K562 (cell line): ENCODE data around the gene CCDC92. TPM values are rescaled to one million over a fixed set of nuclear protein-coding genes. Genes with fewer than 3 reads are reported as not detected.

Experiments used
- BRF1 ChIP-seq: IDR thresholded peaks from 3 replicates; pipeline ENCODE4 v1.6.1; 2011; ENCODE audit warnings: borderline replicate concordance, mild to moderate bottlenecking; ENCODE audit not compliant: insufficient read length; ENCODE audit errors: extremely low read depth
- C11orf30 ChIP-seq: fragments of 450-650 bp; IDR thresholded peaks from 2 replicates; pipeline ENCODE4 v1.6.1; 2016; ENCODE audit warnings: low read depth, mild to moderate bottlenecking
- CREBBP ChIP-seq: IDR thresholded peaks from one replicate; pipeline ENCODE4 v1.6.1; 2012; ENCODE audit warnings: low read depth, mild to moderate bottlenecking, control low read depth, inconsistent platforms, low read length
- FOSL1 ChIP-seq: fragments of 200-800 bp; sonication (Bioruptor generic); conservative IDR thresholded peaks from 2 replicates; pipeline ENCODE4 v1.6.1; 2016; ENCODE audit warnings: missing genetic modification characterization, missing compliant biosample characterization
- FOXK1 ChIP-seq: sonication (generic); formaldehyde crosslinking; IDR thresholded peaks from 2 replicates; pipeline ENCODE4 v1.8.0; 2022; ENCODE audit warnings: missing genetic modification reagents, mild to moderate bottlenecking, borderline replicate concordance
- GATAD2A ChIP-seq: fragments of 450-650 bp; IDR thresholded peaks from 2 replicates; pipeline ENCODE4 v1.6.1; 2017
- GATAD2B ChIP-seq: fragments of 450-650 bp; IDR thresholded peaks from 2 replicates; pipeline ENCODE4 v1.6.1; 2017; ENCODE audit warnings: mild to moderate bottlenecking, borderline replicate concordance
- GTF2E2 ChIP-seq: fragments of 200-800 bp; sonication (Bioruptor generic); IDR thresholded peaks from 2 replicates; pipeline ENCODE4 v1.6.1; 2016; ENCODE audit warnings: missing genetic modification characterization, missing compliant biosample characterization
- HDAC6 ChIP-seq: IDR thresholded peaks from 2 replicates; pipeline ENCODE4 v1.6.1; 2012; ENCODE audit warnings: low read depth, mild to moderate bottlenecking, control low read depth, inconsistent platforms, low read length, moderate library complexity
- KHSRP ChIP-seq: fragments of 450-650 bp; IDR thresholded peaks from 2 replicates; pipeline ENCODE4 v1.6.1; 2017
- KLF10 ChIP-seq: fragments of 250-450 bp; sonication (Bioruptor Pico); IDR thresholded peaks from 2 replicates; pipeline ENCODE4 v1.6.1; 2021; ENCODE audit warnings: matching md5 sums
- KLF16 ChIP-seq: IDR thresholded peaks from 2 replicates; pipeline ENCODE4 v1.6.1; 2016; ENCODE audit warnings: antibody characterized with exemption
- KLF6 ChIP-seq: fragments of 250-450 bp; sonication (Bioruptor Pico); IDR thresholded peaks from 2 replicates; pipeline ENCODE4 v1.4.0; 2020; ENCODE audit warnings: mild to moderate bottlenecking, moderate library complexity, borderline replicate concordance
- MAFG ChIP-seq: fragments of 450-650 bp; conservative IDR thresholded peaks from 2 replicates; pipeline ENCODE4 v1.6.1; 2016; ENCODE audit warnings: missing genetic modification characterization, missing compliant biosample characterization
- MEF2D ChIP-seq: conservative IDR thresholded peaks from 2 replicates; pipeline ENCODE4 v1.6.1; 2016; ENCODE audit warnings: low read depth, missing genetic modification characterization, missing compliant biosample characterization
- NFIC ChIP-seq: fragments of 450-650 bp; IDR thresholded peaks from 2 replicates; pipeline ENCODE4 v1.6.1; 2017; ENCODE audit warnings: mild to moderate bottlenecking, inconsistent platforms
- PHB ChIP-seq: fragments of 250-450 bp; sonication (Bioruptor Pico); IDR thresholded peaks from 2 replicates; pipeline ENCODE4 v1.5.0; 2021
- RFX5 ChIP-seq: IDR thresholded peaks from 2 replicates; pipeline ENCODE4 v1.6.1; 2011; ENCODE audit warnings: low read depth, mild to moderate bottlenecking, improper control_type of control experiment, low read length
- SAFB2 ChIP-seq: fragments of 200-400 bp; formaldehyde crosslinking; IDR thresholded peaks from 2 replicates; pipeline ENCODE4 v1.6.1; 2018; ENCODE audit warnings: borderline replicate concordance, low read length, low read depth, moderate library complexity; ENCODE audit not compliant: severe bottlenecking
- SLC30A9 ChIP-seq: fragments of 250-450 bp; sonication (Bioruptor Pico); IDR thresholded peaks from 2 replicates; pipeline ENCODE4 v1.8.0; 2022; ENCODE audit warnings: mild to moderate bottlenecking, moderate library complexity
- SMARCB1 ChIP-seq: IDR thresholded peaks from 2 replicates; pipeline ENCODE4 v1.6.1; 2011; ENCODE audit warnings: improper control_type of control experiment, low read depth; ENCODE audit not compliant: insufficient read length
- SPI1 ChIP-seq: IDR thresholded peaks from 2 replicates; pipeline ENCODE4 v1.6.1; 2011; ENCODE audit warnings: low read depth, low read length, control low read depth, borderline replicate concordance
- SRF ChIP-seq, 2 experiments: fragments of 250-450, 450-650 bp in 1 of 2; sonication (Bioruptor Pico) in 1 of 2; sonication (generic) in 1 of 2; formaldehyde crosslinking; IDR thresholded peaks; 2 replicates each; pipeline versions ENCODE4 v1.5.0 to v1.5.1; 2020 to 2022; ENCODE audit warnings: mild to moderate bottlenecking in 1 of 2, missing genetic modification reagents in 1 of 2
- SRSF1 ChIP-seq: fragments of 200-400 bp; formaldehyde crosslinking; IDR thresholded peaks from 2 replicates; pipeline ENCODE4 v1.6.1; 2017; ENCODE audit warnings: mild to moderate bottlenecking, low read depth, low read length, moderate library complexity
- TFAM ChIP-seq: fragments of 250-450 bp; sonication (Bioruptor Pico); conservative IDR thresholded peaks from 2 replicates; pipeline ENCODE4 v1.5.0; 2021; ENCODE audit warnings: mild to moderate bottlenecking, moderate library complexity
- U2AF1 ChIP-seq: fragments of 200-400 bp; formaldehyde crosslinking; optimal IDR thresholded peaks from 2 replicates; pipeline ENCODE3; 2017; ENCODE audit warnings: mild to moderate bottlenecking, low read depth, low read length, moderate library complexity
- XRCC3 ChIP-seq: fragments of 450-650 bp; IDR thresholded peaks from 2 replicates; pipeline ENCODE4 v1.6.1; 2017; ENCODE audit warnings: mild to moderate bottlenecking, moderate library complexity
- ZNF165 ChIP-seq: fragments of 250-450 bp; sonication (Bioruptor Pico); IDR thresholded peaks from 2 replicates; pipeline ENCODE4 v1.4.0; 2020; ENCODE audit warnings: borderline replicate concordance
- ZNF253 ChIP-seq: fragments of 250-450 bp; sonication (Bioruptor Pico); conservative IDR thresholded peaks from 2 replicates; pipeline ENCODE4 v1.6.1; 2021; ENCODE audit warnings: mild to moderate bottlenecking
- ZNF354B ChIP-seq: fragments of 250-450 bp; sonication (Bioruptor Pico); IDR thresholded peaks from 2 replicates; pipeline ENCODE4 v1.4.0; 2020
- ZNF76 ChIP-seq: fragments of 250-450 bp; sonication (Bioruptor Pico); IDR thresholded peaks from 2 replicates; pipeline ENCODE4 v1.4.0; 2020; ENCODE audit warnings: mild to moderate bottlenecking, moderate library complexity, borderline replicate concordance
- polyA plus RNA-seq, 8 experiments: library from polyadenylated mRNA; depleted of rRNA in 4 of 8; stranded (reverse) in 5 of 8; unstranded in 3 of 8; fragments of >200 nt; fragmentation: Nextera tagmentation in 2 of 8; fragmentation: Illumina TruSeq in 1 of 8; extraction: Ambion mirVana in 2 of 8; extraction: Trizol in 1 of 8; gene quantifications; 2 replicates each; pipeline versions ENCODE4 v1.2.1 to v1.2.3, GENCODE V29; 2011 to 2014; ENCODE audit warnings: inconsistent platforms in 1 of 8, missing spikeins in 1 of 8
- total RNA-seq, 7 experiments: library from RNA; depleted of rRNA in 6 of 7; stranded (reverse); fragments of >200 nt in 6 of 7; fragmentation: Illumina TruSeq in 2 of 7; extraction: Trizol in 2 of 7; gene quantifications; 2 replicates each; pipeline versions ENCODE4 v1.2.1 to v1.2.3, GENCODE V29; 2011 to 2021; ENCODE audit warnings: low replicate concordance in 1 of 7
- TF ChIP-seq, protein P1 (sequence below): sonication (generic); IDR thresholded peaks from 2 replicates; pipeline ENCODE4 v1.6.1; 2016
- TF ChIP-seq, protein P2 (sequence below): fragments of 250-450 bp; sonication (Bioruptor Pico); IDR thresholded peaks from 2 replicates; pipeline ENCODE4 v1.8.0; 2021; ENCODE audit warnings: mild to moderate bottlenecking, moderate library complexity

The CCDC92 gene
- total and polyA plus RNA-seq, 9 of the 15 experiments (the other 6 are each of a cell fraction or from before 2014, with no cell fraction given) = 0.27 to 5.9 (median 2.1) TPM

DNA sequence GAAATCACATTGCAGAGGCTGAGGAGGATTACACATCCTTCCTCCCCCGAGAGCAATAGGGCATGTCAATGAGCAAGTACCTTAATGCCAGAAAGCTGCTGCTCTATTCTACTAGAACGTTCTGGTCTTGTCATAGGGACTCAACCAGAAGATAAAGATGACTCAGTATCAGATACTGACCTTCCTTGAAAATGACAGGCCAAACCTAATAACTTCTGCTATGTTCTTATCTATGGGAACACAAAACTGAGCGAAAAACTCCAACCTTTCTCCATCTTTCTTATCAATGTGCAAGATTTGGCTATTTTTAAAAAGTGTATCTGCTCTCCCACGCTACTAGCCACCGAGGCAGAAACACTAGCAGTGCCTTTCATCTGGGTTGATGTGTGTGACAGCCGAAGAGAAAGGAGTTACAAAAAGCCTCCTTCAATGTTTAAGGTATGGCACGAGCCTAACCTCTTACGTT is 5.5 kb downstream of the CCDC92 start (continued):
- TF ChIP-seq ZNF76 (CRISPR knock-in tag) (no peak), PHB (CRISPR knock-in tag) (no peak), RFX5 (no peak), HDAC6 (no peak), MAFG (tag) (0 out of 2 replicates have a peak, but pooled peaks have one; percentile 44), GATAD2A (no peak), XRCC3 (no peak), C11orf30 (peak; percentile 45; the same call in 1 of the 2 replicates), BRF1 (no peak), SRF (CRISPR knock-in tag; IDR thresholded peaks at IDR 0.05) (no peak), SMARCB1 (no peak), ZNF253 (CRISPR knock-in tag) (no peak), TFAM (CRISPR knock-in tag) (no peak), KLF6 (no peak), GATAD2B (peak; percentile 46; the same call in 1 of the 2 replicates), SLC30A9 (CRISPR knock-in tag) (no peak), CREBBP (no peak), KHSRP (no peak), FOXK1 (CRISPR knock-in tag) (no peak), SAFB2 (no peak), GTF2E2 (tag) (peak; percentile 75; the same call in 1 of the 2 replicates), KLF16 (peak; percentile 70), MEF2D (tag) (peak; percentile 89), NFIC (no peak), FOSL1 (tag) (peak; percentile 98), ZNF165 (CRISPR knock-in tag) (no peak), KLF10 (no peak), ZNF354B (no peak), SPI1 (no peak), SRSF1 (no peak), U2AF1 (no peak)
- TF ChIP-seq, protein P1, sequence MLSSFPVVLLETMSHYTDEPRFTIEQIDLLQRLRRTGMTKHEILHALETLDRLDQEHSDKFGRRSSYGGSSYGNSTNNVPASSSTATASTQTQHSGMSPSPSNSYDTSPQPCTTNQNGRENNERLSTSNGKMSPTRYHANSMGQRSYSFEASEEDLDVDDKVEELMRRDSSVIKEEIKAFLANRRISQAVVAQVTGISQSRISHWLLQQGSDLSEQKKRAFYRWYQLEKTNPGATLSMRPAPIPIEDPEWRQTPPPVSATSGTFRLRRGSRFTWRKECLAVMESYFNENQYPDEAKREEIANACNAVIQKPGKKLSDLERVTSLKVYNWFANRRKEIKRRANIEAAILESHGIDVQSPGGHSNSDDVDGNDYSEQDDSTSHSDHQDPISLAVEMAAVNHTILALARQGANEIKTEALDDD = peak; percentile 89
- TF ChIP-seq, protein P2, sequence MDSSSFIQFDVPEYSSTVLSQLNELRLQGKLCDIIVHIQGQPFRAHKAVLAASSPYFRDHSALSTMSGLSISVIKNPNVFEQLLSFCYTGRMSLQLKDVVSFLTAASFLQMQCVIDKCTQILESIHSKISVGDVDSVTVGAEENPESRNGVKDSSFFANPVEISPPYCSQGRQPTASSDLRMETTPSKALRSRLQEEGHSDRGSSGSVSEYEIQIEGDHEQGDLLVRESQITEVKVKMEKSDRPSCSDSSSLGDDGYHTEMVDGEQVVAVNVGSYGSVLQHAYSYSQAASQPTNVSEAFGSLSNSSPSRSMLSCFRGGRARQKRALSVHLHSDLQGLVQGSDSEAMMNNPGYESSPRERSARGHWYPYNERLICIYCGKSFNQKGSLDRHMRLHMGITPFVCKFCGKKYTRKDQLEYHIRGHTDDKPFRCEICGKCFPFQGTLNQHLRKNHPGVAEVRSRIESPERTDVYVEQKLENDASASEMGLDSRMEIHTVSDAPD = no peak
